Endothelial cell of umbilical vein (primary cell): Measurements from ENCODE around the gene ROBO2. TPM values are rescaled to one million over a fixed set of nuclear protein-coding genes. Genes with fewer than 3 reads are reported as not detected.

Source experiments
- BruUV-seq: library from RNA; stranded (reverse); fragments of 400-500 nt; replicated peaks from 2 replicates; lab custom pipeline; 2021; lab: Mats Ljungman, UMichigan
- CTCF ChIA-PET: fragments of 300-600, 350-600 bp; sonication (Branson Sonifier 250); formaldehyde crosslinking; loops from one replicate; lab custom pipeline; 2021; ENCODE audit warnings: antibody characterized with exemption, inconsistent platforms; lab: Charles Lee
- POLR2A ChIA-PET: fragments of 300-600, 350-600 bp; sonication (Branson Sonifier 250); formaldehyde crosslinking; loops from one replicate; lab custom pipeline; 2021; ENCODE audit warnings: antibody characterized with exemption, inconsistent platforms; lab: Charles Lee
- DNase-seq: peaks from one replicate; pipeline ENCODE4 v3.0.0-alpha.2; 2011; ENCODE audit warnings: low read depth, low spot score
- FAIRE-seq: peaks from 2 replicates; lab custom pipeline; 2011; peaks lifted over from hg19 to GRCh38; lab: Jason Lieb, UNC
- H2AFZ ChIP-seq: 2 replicates; pipeline ENCODE4 v1.6.0; 2012; ENCODE audit warnings: low read depth, low read length, control low read depth, inconsistent platforms
- H3K27ac ChIP-seq: 2 replicates; pipeline ENCODE4 v1.5.1; 2011; ENCODE audit warnings: low read depth, mild to moderate bottlenecking, control low read depth, low read length, moderate library complexity; ENCODE audit not compliant: insufficient read depth
- H3K27me3 ChIP-seq, 2 experiments: 2 replicates each; pipeline versions ENCODE4 v1.6.0 to v1.6.1; 2011; ENCODE audit warnings: low read length in 2 of 2, mixed read lengths in 1 of 2; ENCODE audit not compliant: control insufficient read depth in 2 of 2, insufficient read depth in 2 of 2
- H3K36me3 ChIP-seq, 2 experiments: 2 replicates in 1 of 2; 3 replicates in 1 of 2; pipeline ENCODE4 v1.5.1; 2011; ENCODE audit warnings: low read length in 2 of 2, mild to moderate bottlenecking in 1 of 2, moderate library complexity in 1 of 2; ENCODE audit not compliant: control insufficient read depth in 2 of 2, insufficient read depth in 2 of 2; ENCODE audit errors: extremely low read depth in 1 of 2
- H3K4me1 ChIP-seq: 3 replicates; pipeline ENCODE4 v1.5.1; 2011; ENCODE audit warnings: mild to moderate bottlenecking, low read length; ENCODE audit not compliant: control insufficient read depth, insufficient read depth; ENCODE audit errors: extremely low read depth
- H3K4me2 ChIP-seq: 2 replicates; pipeline ENCODE4 v1.6.1; 2011; ENCODE audit warnings: low read length, control low read depth, mixed read lengths; ENCODE audit not compliant: insufficient read depth
- H3K4me3 ChIP-seq, 3 experiments: fragments of 200-600 bp in 1 of 3; sonication (generic), shearing (Covaris generic) in 1 of 3; replicated peaks in 1 of 3; 2 replicates each; pipeline ENCODE4 v1.5.1; 2011 to 2016; ENCODE audit warnings: control low read depth in 3 of 3, low read length in 3 of 3, mild to moderate bottlenecking in 2 of 3, inconsistent platforms in 1 of 3, low read depth in 1 of 3, moderate library complexity in 1 of 3; ENCODE audit not compliant: insufficient read depth in 1 of 3
- H3K79me2 ChIP-seq: 2 replicates; pipeline ENCODE4 v1.6.0; 2012; ENCODE audit warnings: low read length, inconsistent platforms; ENCODE audit not compliant: control insufficient read depth, insufficient read depth
- H3K9ac ChIP-seq: replicated peaks from 2 replicates; pipeline ENCODE3; 2011; ENCODE audit warnings: low read length, control low read depth; ENCODE audit not compliant: insufficient read depth; ENCODE audit errors: extremely low read depth
- H3K9me1 ChIP-seq: replicated peaks from 3 replicates; pipeline ENCODE4 v1.6.0; 2011; ENCODE audit warnings: mild to moderate bottlenecking, low read length; ENCODE audit not compliant: control insufficient read depth, insufficient read depth; ENCODE audit errors: extremely low read depth
- H3K9me3 ChIP-seq: replicated peaks from 2 replicates; pipeline ENCODE4 v1.5.1; 2012; ENCODE audit warnings: low read length, inconsistent platforms; ENCODE audit not compliant: control insufficient read depth, insufficient read depth
- H4K20me1 ChIP-seq: replicated peaks from 2 replicates; pipeline ENCODE3; 2011; ENCODE audit warnings: mild to moderate bottlenecking, low read length; ENCODE audit not compliant: control insufficient read depth, insufficient read depth; ENCODE audit errors: extremely low read depth
- CTCF ChIP-seq, 2 donors: IDR thresholded peaks; 1 replicate in 1 of 2; 2 replicates in 1 of 2; pipeline ENCODE4 v1.5.1; 2011; ENCODE audit warnings: low read length in 2 of 2, mild to moderate bottlenecking in 2 of 2, moderate library complexity in 2 of 2, control low read depth in 1 of 2, inconsistent platforms in 1 of 2, low read depth in 1 of 2; ENCODE audit not compliant: insufficient read depth in 1 of 2; ENCODE audit errors: extremely low read depth in 1 of 2
- EZH2 ChIP-seq: IDR thresholded peaks from 2 replicates; pipeline ENCODE4 v1.6.1; 2012; ENCODE audit warnings: borderline replicate concordance, low read depth, mild to moderate bottlenecking, moderate library complexity, low read length, inconsistent platforms; ENCODE audit not compliant: severe bottlenecking
- FOS ChIP-seq: IDR thresholded peaks from 2 replicates; pipeline ENCODE4 v1.6.1; 2011; ENCODE audit warnings: mild to moderate bottlenecking, low read length, moderate library complexity, borderline replicate concordance; ENCODE audit not compliant: insufficient read depth
- GATA2 ChIP-seq: IDR thresholded peaks from 2 replicates; pipeline ENCODE4 v1.7.0; 2011; ENCODE audit warnings: low read depth, mild to moderate bottlenecking, moderate library complexity, mixed read lengths, low read length; ENCODE audit not compliant: insufficient read length, insufficient read depth
- JUN ChIP-seq: IDR thresholded peaks from 2 replicates; pipeline ENCODE4 v1.6.1; 2011; ENCODE audit warnings: borderline replicate concordance, low read depth; ENCODE audit not compliant: insufficient read length, insufficient read depth
- MAX ChIP-seq: IDR thresholded peaks from 2 replicates; pipeline ENCODE4 v1.6.1; 2011; ENCODE audit not compliant: insufficient read depth, insufficient read length
- MYC ChIP-seq: IDR thresholded peaks from one replicate; pipeline ENCODE4 v1.6.1; 2011; ENCODE audit warnings: mild to moderate bottlenecking, low read depth, low read length
- POLR2A ChIP-seq: IDR thresholded peaks from 2 replicates; pipeline ENCODE4 v1.6.1; 2012; ENCODE audit warnings: low read depth, mild to moderate bottlenecking, control low read depth, low read length
- POLR2AphosphoS5 ChIP-seq: IDR thresholded peaks from 2 replicates; pipeline ENCODE4 v1.6.1; 2012; ENCODE audit warnings: low read depth, mild to moderate bottlenecking, control low read depth, low read length, moderate library complexity; ENCODE audit not compliant: insufficient read depth
- dilution Hi-C: fragments of 300-500 bp; cut with MboI; formaldehyde crosslinking; loops from one replicate; pipeline ENCODE4 v1.15.0; 2019; ENCODE audit warnings: low sequenced_read_pairs; ENCODE audit not compliant: extremely low pct_ligation_motif_present
- intact Hi-C: fragments of 100-400 bp; cut with micrococcal nuclease; formaldehyde crosslinking; loops from one replicate; pipeline ENCODE4 v1.10.0; 2022
- polyA plus RNA-seq, 4 experiments: library from polyadenylated mRNA; depleted of rRNA in 3 of 4; stranded (reverse) in 3 of 4; unstranded in 1 of 4; fragments of >200 nt; gene quantifications; 2 replicates each; pipeline versions ENCODE4 v1.2.1 to v1.2.3, GENCODE V29; 2011 to 2012; ENCODE audit warnings: missing spikeins in 1 of 4
- total RNA-seq: library from RNA; stranded (reverse); gene quantifications from 2 replicates; pipeline ENCODE4 v1.2.3, GENCODE V29; 2021

The ROBO2 gene
- total and polyA plus RNA-seq, 2 donors (not counting 3 experiments of a cell fraction or from before 2014, with no cell fraction given): not detected

GRCh38 chr3:77059354-77059753 lies 19.5 kb downstream of the ROBO2 start:
- Histone ChIP-seq H4K20me1 (no peaks in the 10 kb centered on the region), H3K4me1 (no peaks in the 10 kb centered on the region), H3K9ac (no peak overlapping the region), H3K36me3 (no peaks in the 10 kb centered on the region), H3K27me3 (no peaks in the 10 kb centered on the region), H3K27ac (no peak overlapping the region), H3K9me1 (no peaks in the 10 kb centered on the region), H3K9me3 (no peaks in the 10 kb centered on the region), H3K4me3 (no peak overlapping the region), H2AFZ (no peak overlapping the region), H3K4me2 (no peak overlapping the region), H3K79me2 (no peaks in the 10 kb centered on the region)
- CTCF ChIA-PET: no interaction called here
- intact Hi-C loops: no loop called here
- dilution Hi-C loops: no loop called here
- FAIRE-seq (no peak), DNase-seq (no peak)
- POLR2A ChIA-PET: no interaction called here
- TF ChIP-seq FOS: no peak
- no peak for TF ChIP-seq JUN
- no peak for TF ChIP-seq GATA2
- TF ChIP-seq CTCF (IDR thresholded peaks at IDR 0.05; ENCODE audit: extremely low read depth in 1 of 2, insufficient read depth in 1 of 2, low read depth in 1 of 2, low read length in 2 of 2): no peak
- no peak for TF ChIP-seq POLR2A
- no peak for TF ChIP-seq MYC
- TF ChIP-seq EZH2: no peak
- TF ChIP-seq MAX: no peak
- TF ChIP-seq POLR2AphosphoS5: no peak
- no TSS peak for BruUV-seq
